ENCODE data around the gene ZCCHC24. TPM values are rescaled to one million over a fixed set of nuclear protein-coding genes. Genes with fewer than 3 reads are reported as not detected.

ZCCHC24 gene
- total and polyA plus RNA-seq, 2 experiments from 2014 or later: 58.0 to 65.4 TPM

- H3K9me3 ChIP-seq (ENCODE audit: low read depth): no peaks in the 10 kb centered on the region
- DNase-seq (ENCODE audit: low read depth in 1 of 2, low spot score in 1 of 2): no peak
- no peak overlapping the region for H3K4me3 ChIP-seq
- H3K27ac ChIP-seq: no peak overlapping the region
- TF ChIP-seq CTCF (IDR thresholded peaks at IDR 0.05; ENCODE audit: low read depth, low read length): no peak
- H3K27me3 ChIP-seq: no peaks in the 10 kb centered on the region
- H3K36me3 ChIP-seq: no peaks in the 10 kb centered on the region
- peaks cover 8% of the 10 kb centered on the region for H3K4me1 ChIP-seq (ENCODE audit: low read depth)
These were observed 68.5 kb downstream of the ZCCHC24 start for GRCh38 chr10:79376751-79377556.

- DNase-seq (ENCODE audit: low read depth in 1 of 2, low spot score in 1 of 2): no peak
- H3K27me3 ChIP-seq: no peaks in the 10 kb centered on the region
- H3K4me1 ChIP-seq (ENCODE audit: low read depth): peaks cover 8% of the 10 kb centered on the region
- TF ChIP-seq CTCF (IDR thresholded peaks at IDR 0.05; ENCODE audit: low read depth, low read length): no peak
- H3K4me3 ChIP-seq: no peak overlapping the region
- H3K9me3 ChIP-seq (ENCODE audit: low read depth): no peaks in the 10 kb centered on the region
- H3K27ac ChIP-seq: no peak overlapping the region
- no peaks in the 10 kb centered on the region for H3K36me3 ChIP-seq
These were observed 69.3 kb downstream of the ZCCHC24 start for GRCh38 chr10:79376078-79376628.

- H3K27ac ChIP-seq: no peak overlapping the region
- no peak overlapping the region for H3K4me3 ChIP-seq
- H3K9me3 ChIP-seq (ENCODE audit: low read depth): no peaks in the 10 kb centered on the region
- TF ChIP-seq CTCF (IDR thresholded peaks at IDR 0.05; ENCODE audit: low read depth, low read length): no peak
- H3K36me3 ChIP-seq: no peaks in the 10 kb centered on the region
- peak; percentile 19 to 67 for DNase-seq (ENCODE audit: low read depth in 1 of 2, low spot score in 1 of 2)
- H3K4me1 ChIP-seq (ENCODE audit: low read depth): peaks cover 8% of the 10 kb centered on the region
- no peaks in the 10 kb centered on the region for H3K27me3 ChIP-seq
These were observed 69.9 kb downstream of the ZCCHC24 start for GRCh38 chr10:79375321-79376077.

GRCh38 chr10:79374312-79375191, 70.9 kb downstream of the ZCCHC24 start:
- Histone ChIP-seq H3K9me3 (ENCODE audit: low read depth) (no peaks in the 10 kb centered on the region), H3K27me3 (no peaks in the 10 kb centered on the region)
- TF ChIP-seq CTCF (IDR thresholded peaks at IDR 0.05; ENCODE audit: low read depth, low read length): peak; percentile 96

GRCh38 chr10:79372871-79373270, 72.6 kb downstream of the ZCCHC24 start:
- Histone ChIP-seq H3K27ac (no peak overlapping the region), H3K9me3 (ENCODE audit: low read depth) (no peaks in the 10 kb centered on the region), H3K27me3 (no peaks in the 10 kb centered on the region), H3K4me3 (no peak overlapping the region), H3K36me3 (no peaks in the 10 kb centered on the region), H3K4me1 (ENCODE audit: low read depth) (no peaks in the 10 kb centered on the region)
- no peak for TF ChIP-seq CTCF (IDR thresholded peaks at IDR 0.05; ENCODE audit: low read depth, low read length)
- DNase-seq (ENCODE audit: low read depth in 1 of 2, low spot score in 1 of 2): no peak

More at GRCh38 chr10:79374312-79375191, 70.9 kb downstream of the ZCCHC24 start:
- no peak overlapping the region for H3K4me3 ChIP-seq
- no peaks in the 10 kb centered on the region for H3K36me3 ChIP-seq
- no peak overlapping the region for H3K27ac ChIP-seq
- peaks cover under 1% of the 10 kb centered on the region for H3K4me1 ChIP-seq (ENCODE audit: low read depth)
- DNase-seq (ENCODE audit: low read depth in 1 of 2, low spot score in 1 of 2): peak; percentile 78 to 84

Data from cardiac muscle cell (in vitro differentiated cells and primary cell).